ENCODE measurements around the gene POLDIP3.
"Not testable (repeated sequence)": the region's sequence is repeated elsewhere in the genome, so short reads cannot be mapped to it uniquely, and the experiment has no call there.

DNA sequence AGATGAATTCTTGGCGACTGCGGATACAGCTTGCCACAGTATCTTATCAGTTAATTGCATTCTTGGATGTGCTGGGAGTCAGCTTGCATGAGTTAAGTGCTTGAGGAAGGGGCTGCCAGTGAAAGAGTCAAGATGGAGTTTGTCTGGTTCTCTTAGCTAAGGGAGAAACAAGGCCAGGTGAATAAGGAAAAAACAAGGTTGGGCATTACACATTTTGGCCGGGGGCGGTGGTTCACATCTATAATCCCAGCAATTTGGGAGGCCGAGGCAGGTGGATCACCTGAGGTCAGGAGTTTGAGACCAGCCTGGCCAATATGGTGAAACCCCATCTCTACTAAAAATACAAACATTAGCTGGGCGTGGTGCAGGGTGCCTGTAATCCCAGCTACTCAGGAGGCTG lies 66.6 kb downstream of the POLDIP3 start:
- TF ChIP-seq, protein P1, sequence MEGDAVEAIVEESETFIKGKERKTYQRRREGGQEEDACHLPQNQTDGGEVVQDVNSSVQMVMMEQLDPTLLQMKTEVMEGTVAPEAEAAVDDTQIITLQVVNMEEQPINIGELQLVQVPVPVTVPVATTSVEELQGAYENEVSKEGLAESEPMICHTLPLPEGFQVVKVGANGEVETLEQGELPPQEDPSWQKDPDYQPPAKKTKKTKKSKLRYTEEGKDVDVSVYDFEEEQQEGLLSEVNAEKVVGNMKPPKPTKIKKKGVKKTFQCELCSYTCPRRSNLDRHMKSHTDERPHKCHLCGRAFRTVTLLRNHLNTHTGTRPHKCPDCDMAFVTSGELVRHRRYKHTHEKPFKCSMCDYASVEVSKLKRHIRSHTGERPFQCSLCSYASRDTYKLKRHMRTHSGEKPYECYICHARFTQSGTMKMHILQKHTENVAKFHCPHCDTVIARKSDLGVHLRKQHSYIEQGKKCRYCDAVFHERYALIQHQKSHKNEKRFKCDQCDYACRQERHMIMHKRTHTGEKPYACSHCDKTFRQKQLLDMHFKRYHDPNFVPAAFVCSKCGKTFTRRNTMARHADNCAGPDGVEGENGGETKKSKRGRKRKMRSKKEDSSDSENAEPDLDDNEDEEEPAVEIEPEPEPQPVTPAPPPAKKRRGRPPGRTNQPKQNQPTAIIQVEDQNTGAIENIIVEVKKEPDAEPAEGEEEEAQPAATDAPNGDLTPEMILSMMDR (IDR thresholded peaks at IDR 0.05), result not testable (repeated sequence)
- TF ChIP-seq POLR2A (IDR thresholded peaks at IDR 0.05), result not testable (repeated sequence)

Data from sigmoid colon (tissue), 3 donors.